GM21737 (cell line): ENCODE data around the gene OR5K1.

Source experiments
- ATAC-seq: cut with Tn5 transposase; IDR thresholded peaks from one replicate; pipeline ENCODE4 v1.9.1; 2021; ENCODE audit warnings: mild to moderate bottlenecking, moderate library complexity; ENCODE audit not compliant: unreplicated experiment

The OR5K1 gene

GRCh38 chr3:98462901-98463300 is at the start of gene OR5K1:
OR5K1 (plus strand) TSS chr3:98463201; CDS start chr3:98469577, 6,376 bp downstream.
- no peak for ATAC-seq

- ATAC-seq, result no peak
Observed at GRCh38 chr3:98432575-98432974, 30.4 kb upstream of the OR5K1 start.

- no peak for ATAC-seq
Observed at GRCh38 chr3:98433764-98434163, 29.2 kb upstream of the OR5K1 start.

GRCh38 chr3:98434412-98434811 is 28.6 kb upstream of the OR5K1 start:
- ATAC-seq, result no peak

GRCh38 chr3:98440283-98440682 is 22.7 kb upstream of the OR5K1 start:
- ATAC-seq, result no peak

- ATAC-seq, result peak; percentile 71
Observed at GRCh38 chr3:98445949-98446406, 17.0 kb upstream of the OR5K1 start.

GRCh38 chr3:98449606-98450193 is 13.3 kb upstream of the OR5K1 start:
- no peak for ATAC-seq

GRCh38 chr3:98450372-98450771 is 12.6 kb upstream of the OR5K1 start:
- no peak for ATAC-seq

GRCh38 chr3:98453827-98454226 is 9.2 kb upstream of the OR5K1 start:
- no peak for ATAC-seq

- ATAC-seq, result no peak
Observed at GRCh38 chr3:98454929-98455328, 8.1 kb upstream of the OR5K1 start.

- no peak for ATAC-seq
Observed at GRCh38 chr3:98457543-98457942, 5.5 kb upstream of the OR5K1 start.

GRCh38 chr3:98460220-98460619 is 2.8 kb upstream of the OR5K1 start:
- ATAC-seq, result no peak

- ATAC-seq, result no peak
Observed at GRCh38 chr3:98482717-98483482, 19.9 kb downstream of the OR5K1 start.

GRCh38 chr3:98483626-98484025 is 20.6 kb downstream of the OR5K1 start:
- ATAC-seq, result no peak

GRCh38 chr3:98497381-98497780 is 34.4 kb downstream of the OR5K1 start, which contains the start of gene OR5K2:
OR5K2 (plus strand) TSS chr3:98497681; CDS start chr3:98497681, 0 bp downstream.
- ATAC-seq, result no peak

- ATAC-seq, result no peak
Observed at GRCh38 chr3:98500019-98500418, 37.0 kb downstream of the OR5K1 start.

GRCh38 chr3:98501270-98501669 is 38.3 kb downstream of the OR5K1 start:
- ATAC-seq, result no peak

GRCh38 chr3:98501863-98502576 is 39.0 kb downstream of the OR5K1 start:
- ATAC-seq, result no peak

- no peak for ATAC-seq
Observed at GRCh38 chr3:98504539-98504938, 41.5 kb downstream of the OR5K1 start.

- ATAC-seq, result no peak
Observed at GRCh38 chr3:98508582-98508981, 45.6 kb downstream of the OR5K1 start.

- ATAC-seq, result no peak
Observed at GRCh38 chr3:98512576-98512975, 49.6 kb downstream of the OR5K1 start.

GRCh38 chr3:98513091-98513511 is 50.1 kb downstream of the OR5K1 start:
- no peak for ATAC-seq
